Measurements from ENCODE around the gene POLR3K.

DNA sequence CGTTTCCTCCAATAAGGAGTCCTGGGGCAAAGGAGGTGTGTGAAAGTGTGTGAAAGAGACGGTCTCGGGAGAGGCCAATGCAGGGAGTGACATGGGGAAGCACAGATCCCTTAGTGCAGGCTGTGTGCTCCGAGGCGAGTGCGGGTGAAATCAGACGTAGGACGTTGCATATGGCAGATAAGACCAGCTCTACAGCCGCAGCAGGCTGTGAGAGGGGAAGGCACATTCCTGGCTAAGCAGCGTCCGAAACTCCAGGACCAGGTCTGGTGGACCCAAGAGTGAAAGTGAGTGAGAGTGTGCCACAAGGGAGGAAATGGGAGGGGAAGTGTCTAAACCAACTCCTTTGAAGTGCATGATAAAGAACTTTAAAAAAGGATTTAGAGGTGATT, 11.3 kb downstream of the POLR3K start:
- TF ChIP-seq, protein P1, sequence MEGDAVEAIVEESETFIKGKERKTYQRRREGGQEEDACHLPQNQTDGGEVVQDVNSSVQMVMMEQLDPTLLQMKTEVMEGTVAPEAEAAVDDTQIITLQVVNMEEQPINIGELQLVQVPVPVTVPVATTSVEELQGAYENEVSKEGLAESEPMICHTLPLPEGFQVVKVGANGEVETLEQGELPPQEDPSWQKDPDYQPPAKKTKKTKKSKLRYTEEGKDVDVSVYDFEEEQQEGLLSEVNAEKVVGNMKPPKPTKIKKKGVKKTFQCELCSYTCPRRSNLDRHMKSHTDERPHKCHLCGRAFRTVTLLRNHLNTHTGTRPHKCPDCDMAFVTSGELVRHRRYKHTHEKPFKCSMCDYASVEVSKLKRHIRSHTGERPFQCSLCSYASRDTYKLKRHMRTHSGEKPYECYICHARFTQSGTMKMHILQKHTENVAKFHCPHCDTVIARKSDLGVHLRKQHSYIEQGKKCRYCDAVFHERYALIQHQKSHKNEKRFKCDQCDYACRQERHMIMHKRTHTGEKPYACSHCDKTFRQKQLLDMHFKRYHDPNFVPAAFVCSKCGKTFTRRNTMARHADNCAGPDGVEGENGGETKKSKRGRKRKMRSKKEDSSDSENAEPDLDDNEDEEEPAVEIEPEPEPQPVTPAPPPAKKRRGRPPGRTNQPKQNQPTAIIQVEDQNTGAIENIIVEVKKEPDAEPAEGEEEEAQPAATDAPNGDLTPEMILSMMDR (IDR thresholded peaks at IDR 0.05; ENCODE audit: insufficient read depth, low read length), result no peak
- TF ChIP-seq SPI1 (IDR thresholded peaks at IDR 0.05; ENCODE audit: borderline replicate concordance, low read depth) (no peak), POLR2AphosphoS5 (IDR thresholded peaks at IDR 0.05; ENCODE audit: low read depth) (no peak)
- TF ChIP-seq, protein P2, sequence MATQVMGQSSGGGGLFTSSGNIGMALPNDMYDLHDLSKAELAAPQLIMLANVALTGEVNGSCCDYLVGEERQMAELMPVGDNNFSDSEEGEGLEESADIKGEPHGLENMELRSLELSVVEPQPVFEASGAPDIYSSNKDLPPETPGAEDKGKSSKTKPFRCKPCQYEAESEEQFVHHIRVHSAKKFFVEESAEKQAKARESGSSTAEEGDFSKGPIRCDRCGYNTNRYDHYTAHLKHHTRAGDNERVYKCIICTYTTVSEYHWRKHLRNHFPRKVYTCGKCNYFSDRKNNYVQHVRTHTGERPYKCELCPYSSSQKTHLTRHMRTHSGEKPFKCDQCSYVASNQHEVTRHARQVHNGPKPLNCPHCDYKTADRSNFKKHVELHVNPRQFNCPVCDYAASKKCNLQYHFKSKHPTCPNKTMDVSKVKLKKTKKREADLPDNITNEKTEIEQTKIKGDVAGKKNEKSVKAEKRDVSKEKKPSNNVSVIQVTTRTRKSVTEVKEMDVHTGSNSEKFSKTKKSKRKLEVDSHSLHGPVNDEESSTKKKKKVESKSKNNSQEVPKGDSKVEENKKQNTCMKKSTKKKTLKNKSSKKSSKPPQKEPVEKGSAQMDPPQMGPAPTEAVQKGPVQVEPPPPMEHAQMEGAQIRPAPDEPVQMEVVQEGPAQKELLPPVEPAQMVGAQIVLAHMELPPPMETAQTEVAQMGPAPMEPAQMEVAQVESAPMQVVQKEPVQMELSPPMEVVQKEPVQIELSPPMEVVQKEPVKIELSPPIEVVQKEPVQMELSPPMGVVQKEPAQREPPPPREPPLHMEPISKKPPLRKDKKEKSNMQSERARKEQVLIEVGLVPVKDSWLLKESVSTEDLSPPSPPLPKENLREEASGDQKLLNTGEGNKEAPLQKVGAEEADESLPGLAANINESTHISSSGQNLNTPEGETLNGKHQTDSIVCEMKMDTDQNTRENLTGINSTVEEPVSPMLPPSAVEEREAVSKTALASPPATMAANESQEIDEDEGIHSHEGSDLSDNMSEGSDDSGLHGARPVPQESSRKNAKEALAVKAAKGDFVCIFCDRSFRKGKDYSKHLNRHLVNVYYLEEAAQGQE (IDR thresholded peaks at IDR 0.05; ENCODE audit: insufficient replicate concordance, low read depth), result no peak

Data from HL-60 (cell line).